Measurements from ENCODE around the gene WDR77. TPM values are rescaled to one million over a fixed set of nuclear protein-coding genes. Genes with fewer than 3 reads are reported as not detected.

WDR77 gene
- total RNA-seq, 120 experiments from 2014 or later, result 13.6 to 29.7 (median 21.9) TPM

Other genes with a start within 250 kb of the WDR77 start
- gene DENND2D, start 248.6 kb downstream of the WDR77 start, total RNA-seq, result 10 to 100 TPM in 2 of 120 experiments, 1 to 10 TPM in 117, under 1 TPM in 1; 0.76 to 13.9 (median 3.6) TPM
- 100 to 1,000 TPM in 2 of 120 experiments, 10 to 100 TPM in 44, 1 to 10 TPM in 66, under 1 TPM in 6, not detected in 2; 0.59 to 922 (median 7.4) TPM for gene CHI3L2, start 221.5 kb downstream of the WDR77 start, total RNA-seq
- gene CHIA, start 158.4 kb downstream of the WDR77 start, total RNA-seq, result not detected
- gene OVGP1, start 21.5 kb downstream of the WDR77 start, total RNA-seq, result 10 to 100 TPM in 74 of 120 experiments, 1 to 10 TPM in 46; 4.7 to 23.9 (median 11.0) TPM
- gene ATP5PB, start 208 bp upstream of the WDR77 start, total RNA-seq, result 100 to 1,000 TPM; 111 to 247 (median 179) TPM
- 10 to 100 TPM in 62 of 120 experiments, 1 to 10 TPM in 58; 3.8 to 34.3 (median 10.2) TPM for gene C1orf162, start 24.7 kb upstream of the WDR77 start, total RNA-seq
- gene ADORA3, start 54.4 kb upstream of the WDR77 start, total RNA-seq, result 10 to 100 TPM in 39 of 120 experiments, 1 to 10 TPM in 80, under 1 TPM in 1; 0.57 to 20.1 (median 8.2) TPM
- 10 to 100 TPM in 97 of 120 experiments, 1 to 10 TPM in 23; 4.3 to 47.2 (median 14.8) TPM for gene TMIGD3, start 54.4 kb upstream of the WDR77 start, total RNA-seq
- gene RAP1A, start 170.5 kb upstream of the WDR77 start, total RNA-seq, result 10 to 100 TPM; 40.2 to 95.0 (median 58.6) TPM